IPS DF 4.7 (cell line): ENCODE data around the gene HOXD1.

Source experiments
- DNase-seq: peaks from one replicate; pipeline ENCODE4 v3.0.0-alpha.2; 2013; ENCODE audit warnings: low spot score; ENCODE audit errors: extremely low read depth

HOXD1 gene

DNA sequence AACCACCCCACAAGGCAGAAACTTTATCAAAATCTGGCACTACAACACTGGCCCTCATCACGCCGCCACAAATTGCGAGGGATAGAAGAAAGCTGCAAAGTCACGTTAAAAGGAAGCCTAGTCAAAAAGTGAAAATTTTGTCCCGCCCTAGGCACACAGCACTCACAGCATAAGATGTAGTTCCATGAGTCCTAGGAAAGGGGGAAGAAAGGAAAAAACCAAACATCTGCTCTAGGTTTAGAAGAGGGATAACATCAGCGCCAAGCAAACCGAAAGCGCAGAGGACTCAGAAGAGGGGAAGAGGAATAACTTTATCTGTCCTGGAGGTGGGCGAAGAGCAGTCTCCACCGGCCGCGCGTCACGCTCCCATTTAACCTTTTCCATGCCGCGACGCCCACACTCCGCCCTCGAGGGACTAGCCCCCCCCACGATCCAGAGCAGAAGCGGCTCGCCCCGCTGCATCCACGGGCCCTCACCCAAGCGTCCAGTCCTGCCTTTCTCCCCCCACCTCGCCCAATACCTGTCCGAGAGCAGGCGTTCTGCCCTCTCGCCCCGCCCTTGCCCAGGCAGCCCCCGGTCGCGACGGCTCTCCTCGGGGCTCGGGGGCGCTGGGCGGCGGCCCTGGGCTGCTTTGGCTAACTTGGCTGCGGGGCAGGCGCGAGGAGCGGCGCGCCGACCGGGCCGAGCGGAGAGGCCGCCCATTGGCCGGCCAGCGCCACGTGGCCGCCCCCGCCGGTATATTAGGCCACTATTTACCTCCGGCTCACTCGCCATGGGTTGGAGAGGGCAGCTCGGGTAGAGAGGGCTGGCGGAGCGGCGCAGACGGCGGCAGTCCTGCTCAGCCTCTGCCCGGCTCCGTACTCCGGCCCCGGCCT is at the start of gene HOXD1:
Gene HOXD1, plus strand, starts transcription at position 770 of the 875 bp plus-strand sequence. CDS start 134 bp downstream, outside the sequence.
- DNase-seq = no peak

DNA sequence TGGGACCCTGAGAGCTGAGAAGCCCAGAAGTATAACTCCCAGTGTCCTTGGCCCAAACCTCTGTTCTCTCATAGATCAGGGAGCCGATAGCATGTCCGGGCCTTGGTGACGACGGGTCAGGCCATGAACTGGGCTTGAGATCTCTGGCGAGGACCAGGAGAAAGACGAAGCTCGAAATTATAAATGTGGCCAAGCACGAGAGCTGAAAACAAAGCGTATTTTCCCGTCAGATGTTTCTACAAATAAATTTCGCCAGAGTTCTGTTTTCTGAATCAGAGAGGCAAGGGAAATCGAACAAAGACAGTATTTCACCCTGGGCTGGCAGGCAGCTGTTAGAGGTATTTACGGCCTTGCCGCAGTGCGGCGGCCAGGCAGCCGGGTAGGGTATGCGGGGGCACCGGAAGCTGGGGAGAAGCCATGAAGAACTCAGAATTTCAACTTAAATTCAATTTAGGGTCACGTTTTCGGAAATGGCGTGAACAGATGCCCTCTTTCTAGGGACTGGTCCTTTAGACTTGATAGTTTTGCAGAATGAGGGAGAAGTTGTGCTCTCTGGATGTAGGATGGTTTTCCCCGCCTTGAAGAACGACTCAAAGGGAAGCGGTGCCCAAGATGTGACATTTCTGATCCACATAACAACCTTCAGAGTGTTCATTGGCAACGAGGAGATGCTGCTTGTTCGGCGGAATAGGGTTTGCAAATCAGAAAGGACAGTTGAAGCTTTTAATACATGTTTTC is 49.4 kb upstream of the HOXD1 start:
- no peak for DNase-seq

DNA sequence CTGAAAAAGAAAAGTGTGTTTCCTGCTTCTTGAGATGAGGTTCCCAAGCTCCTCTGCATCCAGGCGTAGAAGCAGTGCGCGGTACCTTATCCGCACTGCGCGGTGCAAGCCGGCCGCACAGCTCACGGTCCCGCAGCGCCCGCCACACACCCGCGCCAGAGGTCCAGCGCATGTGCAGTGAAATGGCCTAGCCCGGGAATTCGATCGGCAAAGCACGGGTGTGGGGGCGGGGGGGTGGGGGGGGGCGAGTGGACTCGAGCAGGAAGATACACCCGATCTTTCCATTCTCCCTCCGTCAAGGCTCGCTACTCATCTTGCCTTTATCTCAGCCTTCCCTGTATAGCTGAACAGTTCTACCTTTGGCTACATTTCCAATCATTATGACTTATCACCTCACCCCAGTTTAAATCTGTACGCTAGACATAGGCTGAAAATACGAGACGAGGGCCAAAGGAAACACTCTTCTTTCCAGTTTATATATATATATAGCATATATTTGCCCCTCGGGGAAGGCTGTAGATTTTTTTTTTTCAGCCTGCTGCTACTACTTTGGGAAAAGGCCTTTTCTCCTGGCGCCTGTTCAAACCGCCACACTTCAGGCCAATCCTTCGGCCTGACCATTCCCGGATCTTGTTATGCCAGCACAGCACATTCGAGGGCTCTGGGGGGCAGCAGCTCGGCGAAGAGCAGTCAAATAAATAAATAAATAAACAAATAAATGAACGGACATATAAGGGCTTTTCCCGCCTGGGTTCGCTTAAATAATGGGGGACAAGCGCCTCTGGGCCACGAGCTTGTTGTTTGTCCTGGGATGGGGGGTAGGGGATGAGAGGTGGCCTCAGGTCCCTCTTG is 48.6 kb upstream of the HOXD1 start:
- DNase-seq = no peak

DNA sequence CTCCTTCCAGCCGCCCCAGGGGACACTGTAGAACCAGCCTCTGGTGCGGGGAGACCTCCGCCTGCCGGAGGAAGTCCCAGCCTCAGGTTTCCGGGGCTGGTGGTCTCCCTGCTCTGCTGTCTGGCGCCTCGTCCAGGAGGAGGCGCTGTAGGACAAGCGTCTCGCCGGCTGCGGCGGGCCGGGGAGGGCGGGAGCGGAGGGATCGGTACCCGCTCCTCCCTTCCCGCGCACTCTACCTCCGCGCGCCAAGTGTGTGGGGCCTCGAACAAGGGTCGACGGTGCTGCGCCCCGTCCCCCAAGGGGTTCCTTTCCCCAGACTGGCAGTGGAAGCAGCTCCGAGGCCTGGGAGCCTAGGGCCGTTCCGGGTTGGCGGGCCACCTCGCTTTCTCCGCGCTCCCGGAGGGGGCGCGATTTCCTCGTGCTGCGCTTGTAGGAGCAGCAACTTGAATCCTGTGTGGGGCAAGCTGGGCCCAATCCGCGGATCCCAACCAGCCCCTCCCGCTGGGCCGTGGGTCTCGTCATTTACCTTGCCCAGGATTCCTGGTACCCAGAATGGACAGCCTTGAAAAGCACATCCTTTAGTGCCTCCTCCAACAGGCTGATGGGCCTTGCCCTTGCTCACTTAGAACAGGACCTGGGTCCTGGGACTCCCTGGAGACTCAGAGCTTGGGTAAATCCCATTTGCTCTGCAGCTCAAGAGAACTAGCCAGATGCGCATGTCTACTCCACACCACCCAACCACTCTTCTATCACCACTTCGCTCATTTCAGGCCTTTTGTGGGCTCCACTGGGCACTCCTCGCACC is 47.8 kb upstream of the HOXD1 start:
- DNase-seq = no peak

DNA sequence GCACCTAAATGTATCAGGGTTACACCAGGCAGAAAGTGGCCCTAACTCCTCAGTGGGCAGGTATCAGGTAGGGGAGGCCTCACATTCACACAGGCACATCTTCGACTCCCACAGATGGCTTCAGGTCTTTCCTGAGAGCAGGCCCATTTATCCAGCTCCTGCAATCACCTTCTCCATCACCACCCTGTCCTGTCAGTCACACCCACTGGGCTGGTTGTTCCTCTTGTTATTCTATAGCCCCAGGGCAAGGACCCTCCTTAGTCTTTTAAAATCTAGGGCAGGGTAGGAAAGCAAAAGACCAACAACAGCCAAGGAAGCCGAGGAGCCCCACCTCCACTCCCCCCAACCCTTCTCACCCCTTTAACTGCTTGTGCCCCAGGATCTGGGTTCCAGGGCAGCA is 46.2 kb upstream of the HOXD1 start:
- no peak for DNase-seq

DNA sequence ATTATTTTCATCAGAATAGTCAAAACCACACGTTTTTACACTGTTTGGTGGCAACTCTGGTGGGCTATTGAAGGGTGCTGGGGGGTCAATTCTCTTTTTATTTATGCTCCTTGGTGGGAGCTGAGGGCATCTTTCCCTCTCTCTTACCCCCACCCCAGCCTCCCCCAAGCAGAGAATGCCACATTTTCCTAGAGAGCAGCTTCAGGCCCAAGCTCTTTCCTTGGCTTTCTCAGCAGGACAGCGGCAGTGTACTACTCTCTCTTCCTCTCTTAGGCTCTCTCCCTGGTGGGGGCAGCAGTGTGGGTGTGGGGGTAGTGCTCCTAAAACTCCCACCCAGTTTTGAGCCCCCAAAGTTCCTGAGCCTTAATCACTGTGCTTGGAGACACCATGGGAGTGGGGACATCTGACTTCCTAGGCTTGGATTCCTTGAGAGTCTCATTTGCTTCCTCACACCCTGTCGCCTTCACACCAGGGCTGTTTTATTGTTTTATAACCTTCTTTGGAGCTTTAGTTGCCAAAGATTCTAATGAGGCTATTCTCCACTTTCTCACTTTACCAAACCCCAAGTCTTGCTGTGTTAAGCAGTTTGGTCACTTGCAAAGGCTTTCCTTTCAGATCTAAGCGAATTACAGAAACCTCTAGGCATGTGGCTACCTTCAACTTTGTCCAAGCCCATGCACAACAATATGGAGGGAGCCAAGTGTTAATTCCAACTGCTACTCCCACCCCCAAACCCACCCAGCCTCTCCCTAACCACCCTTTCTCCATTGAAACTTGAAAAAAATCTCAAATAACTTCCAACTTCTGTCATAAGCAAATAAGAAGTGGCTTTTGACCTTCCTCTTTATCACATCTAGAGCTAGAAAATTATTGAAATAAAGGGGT is 43.1 kb upstream of the HOXD1 start:
- no peak for DNase-seq

DNA sequence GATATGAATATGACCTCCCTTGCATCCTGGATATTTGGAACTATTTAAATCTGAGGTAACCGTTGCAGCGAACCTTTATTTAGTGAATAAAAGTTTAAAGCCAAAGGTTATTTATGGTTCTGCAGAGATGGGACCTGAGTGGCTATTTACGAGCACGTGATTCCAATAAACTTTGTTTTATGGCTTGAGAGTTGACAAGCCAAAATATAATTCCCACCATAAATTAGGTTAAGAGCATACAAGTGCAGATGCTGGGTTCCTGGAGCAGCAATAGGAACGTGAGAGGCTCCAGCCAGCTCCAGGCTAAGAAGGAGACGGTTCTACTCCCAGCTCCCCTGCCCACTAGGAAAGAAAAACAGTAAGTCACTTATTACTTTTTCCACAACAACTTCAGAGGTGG is 42.4 kb upstream of the HOXD1 start:
- no peak for DNase-seq

DNA sequence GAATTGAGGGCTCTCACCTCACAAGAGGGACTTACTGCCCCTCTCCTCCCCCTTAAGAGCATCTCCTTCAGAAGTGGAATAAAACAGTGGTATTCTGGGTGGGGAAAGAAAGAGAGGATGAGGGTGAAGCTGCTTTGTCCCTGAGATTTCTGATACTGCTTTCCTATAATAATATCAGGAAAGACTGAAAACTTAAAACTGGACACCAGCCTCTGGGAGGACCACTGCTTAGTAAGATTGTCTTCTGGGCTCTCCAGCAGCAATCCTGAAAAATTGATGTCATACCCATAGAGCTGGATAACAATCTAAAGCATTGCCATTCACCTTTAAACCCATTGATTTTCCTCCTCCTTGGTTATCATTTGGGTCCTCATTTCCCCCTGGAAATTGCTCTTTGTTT is 41.8 kb upstream of the HOXD1 start:
- DNase-seq = no peak

DNA sequence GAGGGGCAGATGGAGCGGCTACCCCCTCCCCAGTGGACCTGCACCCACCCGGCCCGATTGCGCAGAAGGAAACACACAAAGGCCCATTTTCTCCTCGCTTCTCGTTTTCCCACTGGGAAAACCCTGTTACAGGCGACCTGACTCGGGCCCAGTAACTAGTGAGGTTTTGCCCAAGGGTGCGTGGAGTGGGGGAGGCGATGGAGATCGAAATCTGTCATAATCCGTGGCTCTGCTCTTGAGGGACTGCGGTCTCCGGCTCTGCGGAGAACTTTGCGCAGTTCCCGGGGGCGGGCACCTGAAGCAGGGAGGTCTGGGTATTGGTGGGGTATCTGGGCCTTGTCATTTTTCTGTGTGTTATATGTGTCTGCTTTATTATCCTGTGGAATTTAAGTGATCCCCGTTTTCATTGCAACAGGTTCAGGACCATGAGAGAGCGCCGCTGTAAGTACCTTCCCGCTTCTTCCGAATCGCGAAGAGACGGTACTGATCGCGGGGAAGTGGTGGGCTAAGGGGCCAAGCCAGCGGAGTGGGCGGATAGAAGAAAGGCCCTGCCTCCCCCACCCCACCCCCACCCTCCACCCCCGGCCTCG is 41.2 kb upstream of the HOXD1 start:
- no peak for DNase-seq

DNA sequence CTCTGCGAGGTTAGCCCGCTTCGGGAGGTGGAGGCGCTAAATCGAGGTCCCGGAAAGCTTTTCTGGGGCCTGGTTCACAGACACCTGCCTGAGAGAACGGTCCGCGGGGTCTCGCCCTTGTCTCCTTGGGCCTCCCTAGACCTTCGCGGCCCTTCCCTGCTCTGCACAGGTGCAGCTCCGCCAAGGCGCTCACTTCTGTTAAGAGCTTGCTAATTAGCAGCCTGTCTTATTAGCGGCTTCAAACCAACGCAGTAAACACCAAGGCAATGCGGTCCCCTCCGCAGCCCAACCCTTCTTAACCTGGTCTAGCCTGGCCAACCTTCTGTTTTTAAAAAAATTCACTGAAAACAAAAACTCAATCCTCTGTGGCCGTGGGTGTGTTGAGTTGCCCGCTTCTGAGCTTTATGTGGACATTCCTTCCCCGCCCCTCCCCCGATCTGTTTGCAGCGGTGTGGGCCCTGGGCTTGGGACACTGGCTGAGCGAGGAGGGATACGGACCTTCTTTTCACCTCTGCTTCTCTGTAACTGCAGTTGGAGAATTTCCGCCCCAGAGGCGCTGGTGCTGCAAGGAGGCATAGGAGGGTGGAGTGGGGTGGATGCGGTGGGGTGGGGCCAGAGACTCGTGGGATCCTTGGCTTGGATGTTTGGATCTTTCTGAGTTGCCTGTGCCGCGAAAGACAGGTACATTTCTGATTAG is 40.5 kb upstream of the HOXD1 start:
- DNase-seq = no peak

DNA sequence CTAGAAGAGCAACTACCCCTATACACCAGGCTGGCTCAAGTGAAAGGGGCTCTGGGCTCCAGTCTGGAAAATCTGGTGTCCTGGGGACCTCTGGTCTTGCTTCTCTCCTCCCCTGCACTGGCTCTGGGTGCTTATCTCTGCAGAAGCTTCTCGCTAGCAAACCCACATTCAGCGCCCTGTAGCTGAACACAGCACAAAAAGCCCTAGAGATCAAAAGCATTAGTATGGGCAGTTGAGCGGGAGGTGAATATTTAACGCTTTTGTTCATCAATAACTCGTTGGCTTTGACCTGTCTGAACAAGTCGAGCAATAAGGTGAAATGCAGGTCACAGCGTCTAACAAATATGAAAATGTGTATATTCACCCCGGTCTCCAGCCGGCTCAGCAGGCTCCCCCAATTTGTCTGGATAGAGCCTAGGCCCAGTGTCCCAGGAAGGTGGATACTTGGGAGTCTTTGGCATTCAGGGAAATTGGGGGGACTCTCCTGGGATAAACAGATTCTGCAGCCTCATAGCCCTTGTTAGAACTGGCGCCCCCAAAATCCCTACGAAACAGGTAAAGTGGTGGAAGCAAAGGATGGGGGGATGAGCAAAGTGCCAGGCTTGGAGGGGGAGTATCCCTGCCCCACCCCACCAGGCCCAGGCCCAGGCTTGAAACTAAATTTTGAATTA is 39.6 kb upstream of the HOXD1 start:
- DNase-seq = no peak

DNA sequence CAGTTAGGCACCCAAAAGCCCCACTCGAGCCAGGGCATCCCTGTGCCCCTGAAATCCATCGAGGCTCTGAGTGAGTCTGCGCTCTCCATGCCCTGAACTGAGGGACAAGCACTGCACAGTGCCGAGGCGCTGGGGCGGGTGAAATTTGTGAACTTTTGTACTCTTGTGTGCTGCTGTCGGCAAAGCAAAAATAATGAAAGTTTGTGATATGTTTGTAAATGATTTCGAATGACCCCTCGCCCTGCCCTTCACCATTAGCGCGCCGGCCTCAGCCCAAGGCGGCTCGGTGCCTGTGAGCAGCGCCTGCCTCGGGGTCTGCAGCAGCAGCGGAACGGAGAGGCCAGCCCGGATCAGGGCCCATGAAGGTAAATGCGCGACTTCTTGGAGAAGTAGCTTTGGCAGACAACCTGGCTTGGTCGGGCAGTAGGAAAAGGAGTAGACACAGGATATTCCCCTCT is 39.0 kb upstream of the HOXD1 start:
- DNase-seq = no peak

DNA sequence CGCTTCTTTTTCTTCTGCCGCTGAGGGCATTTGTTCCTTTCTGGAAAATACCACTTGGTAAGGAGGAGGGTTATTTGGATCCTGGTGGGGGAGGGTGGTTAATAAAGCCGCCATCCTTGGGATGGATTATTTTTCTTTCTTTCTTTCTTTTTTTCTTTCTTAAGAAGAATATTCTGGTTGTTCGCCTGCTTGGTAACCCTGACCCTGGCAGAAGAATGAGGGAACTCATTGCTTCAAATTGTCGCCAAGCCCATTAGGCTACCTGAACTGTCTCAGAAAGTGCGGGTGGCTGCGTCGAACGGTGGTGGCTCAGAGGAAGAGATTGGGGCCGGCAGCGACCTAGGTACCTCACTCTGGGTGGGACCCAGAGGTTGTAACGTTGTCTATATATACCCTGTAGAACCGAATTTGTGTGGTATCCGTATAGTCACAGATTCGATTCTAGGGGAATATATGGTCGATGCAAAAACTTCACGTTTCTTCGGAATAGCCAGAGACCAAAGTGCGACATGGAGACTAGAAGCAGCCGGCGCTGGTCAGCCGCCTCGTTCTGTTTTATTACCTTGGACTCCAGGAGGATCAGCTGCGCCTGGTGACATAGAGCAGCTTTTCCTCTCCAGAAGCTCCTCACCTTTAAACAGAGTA is 38.4 kb upstream of the HOXD1 start:
- DNase-seq = no peak

DNA sequence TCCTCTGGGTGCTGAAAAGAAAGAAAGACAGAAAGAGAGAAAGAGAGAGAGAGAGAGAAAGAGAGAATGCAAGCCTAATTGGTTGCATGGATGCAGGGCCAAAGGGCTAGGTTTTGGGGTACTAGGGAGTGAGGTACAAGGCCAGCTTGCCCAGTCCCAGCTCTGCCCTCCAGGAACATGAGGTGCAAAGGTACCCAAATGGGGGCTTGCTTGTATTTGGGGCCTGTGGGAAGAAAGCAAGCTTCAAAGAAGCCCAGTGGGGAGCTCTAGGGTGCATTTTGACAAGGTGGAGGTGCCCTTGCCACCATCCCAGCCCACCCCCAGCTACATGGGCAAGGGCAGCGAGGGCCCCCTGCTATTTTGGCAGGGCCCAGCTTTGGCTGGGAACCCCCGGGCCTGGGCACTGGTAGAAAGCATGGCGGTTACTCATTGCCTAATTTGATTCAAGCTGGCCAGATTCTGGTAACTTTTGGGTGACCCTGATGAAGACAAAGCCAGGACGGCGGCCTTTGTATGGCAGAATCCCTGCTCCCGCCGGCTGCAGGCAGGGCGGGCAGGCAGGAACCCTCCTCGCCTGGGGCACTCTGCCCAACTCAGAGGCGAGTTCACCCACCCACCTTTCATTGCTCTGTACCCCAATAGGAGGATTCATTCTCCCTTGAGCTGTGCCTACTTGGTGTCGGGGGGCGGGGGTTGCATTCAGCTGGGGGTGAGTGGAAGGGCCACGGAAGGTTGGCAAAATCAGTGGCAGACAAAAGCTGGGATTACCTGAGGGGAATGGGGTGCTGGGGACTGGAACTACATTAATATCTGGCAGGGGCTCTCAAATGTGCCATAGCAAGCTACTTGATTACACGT is 37.7 kb upstream of the HOXD1 start:
- no peak for DNase-seq

DNA sequence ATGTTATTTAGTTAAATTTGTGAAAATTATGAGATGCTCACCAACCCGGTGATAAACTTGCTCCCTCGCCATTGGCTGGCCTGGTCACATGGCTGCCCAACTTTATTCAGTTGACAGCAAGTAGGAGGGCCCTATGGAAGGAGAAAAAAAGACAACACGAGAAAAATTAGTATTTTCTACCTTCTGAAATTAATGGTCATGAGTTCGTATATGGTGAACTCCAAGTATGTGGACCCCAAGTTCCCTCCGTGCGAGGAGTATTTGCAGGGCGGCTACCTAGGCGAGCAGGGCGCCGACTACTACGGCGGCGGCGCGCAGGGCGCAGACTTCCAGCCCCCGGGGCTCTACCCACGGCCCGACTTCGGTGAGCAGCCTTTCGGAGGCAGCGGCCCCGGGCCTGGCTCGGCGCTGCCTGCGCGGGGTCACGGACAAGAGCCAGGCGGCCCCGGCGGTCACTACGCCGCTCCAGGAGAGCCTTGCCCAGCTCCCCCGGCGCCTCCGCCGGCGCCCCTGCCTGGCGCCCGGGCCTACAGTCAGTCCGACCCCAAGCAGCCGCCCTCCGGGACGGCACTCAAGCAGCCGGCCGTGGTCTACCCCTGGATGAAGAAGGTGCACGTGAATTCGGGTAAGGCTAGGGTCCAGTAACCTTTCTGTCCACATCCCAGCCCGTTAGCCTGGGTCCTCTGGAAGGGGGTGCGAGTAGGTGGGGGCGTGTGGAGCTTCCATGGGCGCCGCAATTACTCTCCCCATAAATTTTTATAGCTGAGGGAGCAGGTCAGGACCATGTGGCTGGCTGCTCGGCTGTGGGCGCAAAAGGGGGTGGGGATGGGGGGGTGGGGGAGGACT is 36.8 kb upstream of the HOXD1 start, which contains the start of gene HOXD4:
Gene HOXD4, plus strand, starts transcription at position 109 of the 846 bp plus-strand sequence. Its CDS starts 84 bp downstream, at position 193.
- no peak for DNase-seq
